22Rv1 (cell line): ENCODE data around the gene HBP1.

Source experiments
- ZFX ChIP-seq: fragments of 450-650 bp; IDR thresholded peaks from 2 replicates; pipeline ENCODE4 v1.6.1; 2017; ENCODE audit warnings: antibody characterized with exemption, borderline replicate concordance
- TF ChIP-seq, protein P1 (sequence below): fragments of 450-650 bp; IDR thresholded peaks from 2 replicates; pipeline ENCODE4 v1.5.1; 2017; ENCODE audit warnings: mild to moderate bottlenecking

DNA sequence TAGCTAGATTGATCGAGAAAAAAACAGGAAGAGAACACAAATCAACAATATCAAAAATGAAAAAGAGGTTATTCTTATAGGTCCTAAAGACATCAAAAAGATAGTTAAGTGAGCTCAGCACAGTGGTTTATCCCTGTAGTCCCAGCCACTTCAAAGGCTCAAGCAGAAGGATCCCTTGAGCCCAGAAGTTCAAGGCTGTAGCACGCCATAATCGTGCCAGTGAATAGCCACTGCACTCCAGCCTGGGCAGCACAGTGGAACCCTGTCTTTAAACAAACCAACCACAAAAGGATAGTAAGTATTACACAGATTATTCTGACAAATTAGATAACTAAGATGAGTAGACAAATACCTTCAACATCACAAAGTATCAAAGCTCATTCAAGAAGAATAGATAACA, 83.2 kb downstream of the HBP1 start:
- TF ChIP-seq, protein P1, sequence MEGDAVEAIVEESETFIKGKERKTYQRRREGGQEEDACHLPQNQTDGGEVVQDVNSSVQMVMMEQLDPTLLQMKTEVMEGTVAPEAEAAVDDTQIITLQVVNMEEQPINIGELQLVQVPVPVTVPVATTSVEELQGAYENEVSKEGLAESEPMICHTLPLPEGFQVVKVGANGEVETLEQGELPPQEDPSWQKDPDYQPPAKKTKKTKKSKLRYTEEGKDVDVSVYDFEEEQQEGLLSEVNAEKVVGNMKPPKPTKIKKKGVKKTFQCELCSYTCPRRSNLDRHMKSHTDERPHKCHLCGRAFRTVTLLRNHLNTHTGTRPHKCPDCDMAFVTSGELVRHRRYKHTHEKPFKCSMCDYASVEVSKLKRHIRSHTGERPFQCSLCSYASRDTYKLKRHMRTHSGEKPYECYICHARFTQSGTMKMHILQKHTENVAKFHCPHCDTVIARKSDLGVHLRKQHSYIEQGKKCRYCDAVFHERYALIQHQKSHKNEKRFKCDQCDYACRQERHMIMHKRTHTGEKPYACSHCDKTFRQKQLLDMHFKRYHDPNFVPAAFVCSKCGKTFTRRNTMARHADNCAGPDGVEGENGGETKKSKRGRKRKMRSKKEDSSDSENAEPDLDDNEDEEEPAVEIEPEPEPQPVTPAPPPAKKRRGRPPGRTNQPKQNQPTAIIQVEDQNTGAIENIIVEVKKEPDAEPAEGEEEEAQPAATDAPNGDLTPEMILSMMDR = no peak
- no peak for TF ChIP-seq ZFX
